MM.1S (cell line): ENCODE results near the gene THOC2.
"Not testable (repeated sequence)": the region's sequence is repeated elsewhere in the genome, so short reads cannot be mapped to it uniquely, and the experiment has no call there.

Experiments used
- DNase-seq: peaks from one replicate; pipeline ENCODE4 v3.0.0-alpha.2; 2015
- H2AFZ ChIP-seq: fragments of 300-600 bp; sonication (generic); 2 replicates; pipeline ENCODE4 v1.6.0; 2016; ENCODE audit warnings: antibody characterized with exemption, low read length
- H3F3A ChIP-seq: fragments of 300-600 bp; sonication (generic); 2 replicates; pipeline ENCODE4 v1.6.1; 2016; ENCODE audit warnings: mild to moderate bottlenecking, antibody characterized with exemption, low read length, moderate library complexity, mixed read lengths; ENCODE audit not compliant: insufficient read depth
- H3K27ac ChIP-seq: fragments of 300-600 bp; sonication (generic); 2 replicates; pipeline ENCODE4 v1.5.1; 2016; ENCODE audit warnings: mild to moderate bottlenecking, low read length
- H3K27me3 ChIP-seq: fragments of 300-600 bp; sonication (generic); replicated peaks from 2 replicates; pipeline ENCODE4 v1.6.0; 2016; ENCODE audit warnings: low read length; ENCODE audit not compliant: insufficient read depth
- H3K36me3 ChIP-seq: fragments of 300-600 bp; sonication (generic); replicated peaks from 2 replicates; pipeline ENCODE4 v1.6.1; 2016; ENCODE audit warnings: mild to moderate bottlenecking, low read length, mixed read lengths; ENCODE audit not compliant: insufficient read depth
- H3K4me1 ChIP-seq: fragments of 300-600 bp; sonication (generic); 2 replicates; pipeline ENCODE4 v1.6.1; 2016; ENCODE audit warnings: low read length, mixed read lengths
- H3K4me2 ChIP-seq: fragments of 300-600 bp; sonication (generic); 2 replicates; pipeline ENCODE4 v1.6.0; 2016; ENCODE audit warnings: low read depth, low read length
- H3K4me3 ChIP-seq: fragments of 300-600 bp; sonication (generic); 2 replicates; pipeline ENCODE4 v1.5.1; 2016; ENCODE audit warnings: low read length, mixed read lengths
- H3K79me2 ChIP-seq: fragments of 300-600 bp; sonication (generic); 2 replicates; pipeline ENCODE4 v1.6.1; 2016; ENCODE audit warnings: mixed run types, low read length, mixed read lengths
- H3K9ac ChIP-seq: fragments of 300-600 bp; sonication (generic); 2 replicates; pipeline ENCODE4 v1.6.1; 2016; ENCODE audit warnings: low read length, mixed read lengths
- H3K9me2 ChIP-seq: fragments of 300-600 bp; sonication (generic); replicated peaks from 2 replicates; pipeline ENCODE4 v1.6.1; 2016; ENCODE audit warnings: mild to moderate bottlenecking, low read length, mixed read lengths; ENCODE audit not compliant: insufficient read depth
- H3K9me3 ChIP-seq: fragments of 300-600 bp; sonication (generic); replicated peaks from 2 replicates; pipeline ENCODE4 v1.6.1; 2016; ENCODE audit warnings: mild to moderate bottlenecking, low read length, mixed read lengths; ENCODE audit not compliant: insufficient read depth
- H4K20me1 ChIP-seq: fragments of 300-600 bp; sonication (generic); 2 replicates; pipeline ENCODE4 v1.6.1; 2016; ENCODE audit warnings: mild to moderate bottlenecking, low read length, moderate library complexity, mixed read lengths; ENCODE audit not compliant: insufficient read depth
- EZH2 ChIP-seq: fragments of 300-600 bp; sonication (generic); optimal IDR thresholded peaks from 2 replicates; pipeline ENCODE3; 2017; ENCODE audit warnings: low read depth, mild to moderate bottlenecking, antibody characterized with exemption, low read length, mixed read lengths
- EZH2phosphoT487 ChIP-seq: fragments of 300-600 bp; sonication (generic); IDR thresholded peaks from 2 replicates; pipeline ENCODE4 v1.6.1; 2018; ENCODE audit warnings: antibody characterized with exemption, low read length
- TF ChIP-seq, protein P1 (sequence below): fragments of 300-600 bp; sonication (generic); IDR thresholded peaks from 2 replicates; pipeline ENCODE4 v1.5.1; 2016; ENCODE audit warnings: antibody characterized with exemption, low read length, mixed read lengths

THOC2 gene

DNA sequence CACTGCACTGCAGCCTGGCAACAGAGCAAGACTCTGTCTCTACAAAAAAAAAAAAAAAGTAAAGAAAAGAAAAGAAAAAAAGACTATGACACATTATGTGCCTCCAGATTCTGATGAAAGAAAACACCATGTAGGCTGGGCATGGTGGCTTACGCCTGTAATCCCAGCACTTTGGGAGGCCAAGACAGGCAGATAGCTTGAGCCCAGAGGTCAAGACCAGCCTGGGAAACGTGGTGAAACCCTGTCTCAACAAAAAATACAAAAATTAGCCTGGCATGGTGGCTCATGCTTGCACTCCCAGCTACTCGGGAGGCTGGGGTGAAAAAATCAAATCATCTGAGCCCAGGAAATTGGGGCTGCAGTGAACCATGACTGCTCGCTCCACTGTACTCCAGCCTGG is 19.4 kb downstream of the THOC2 start:
- Histone ChIP-seq H4K20me1 (peaks cover 6% of the 10 kb centered on the region; the same call in 1 of the 2 replicates), H2AFZ (no peak overlapping the region), H3K27me3 (no peaks in the 10 kb centered on the region), H3K9ac (no peak overlapping the region), H3K9me2 (no peaks in the 10 kb centered on the region), H3K4me2 (no peak overlapping the region), H3K4me1 (no peaks in the 10 kb centered on the region), H3K79me2 (peaks cover 77% of the 10 kb centered on the region), H3K9me3 (no peaks in the 10 kb centered on the region), H3F3A (no peaks in the 10 kb centered on the region), H3K27ac (no peak overlapping the region), H3K36me3 (no peaks in the 10 kb centered on the region), H3K4me3 (no peak overlapping the region)
- TF ChIP-seq EZH2 (no peak), EZH2phosphoT487 (no peak)
- TF ChIP-seq, protein P1, sequence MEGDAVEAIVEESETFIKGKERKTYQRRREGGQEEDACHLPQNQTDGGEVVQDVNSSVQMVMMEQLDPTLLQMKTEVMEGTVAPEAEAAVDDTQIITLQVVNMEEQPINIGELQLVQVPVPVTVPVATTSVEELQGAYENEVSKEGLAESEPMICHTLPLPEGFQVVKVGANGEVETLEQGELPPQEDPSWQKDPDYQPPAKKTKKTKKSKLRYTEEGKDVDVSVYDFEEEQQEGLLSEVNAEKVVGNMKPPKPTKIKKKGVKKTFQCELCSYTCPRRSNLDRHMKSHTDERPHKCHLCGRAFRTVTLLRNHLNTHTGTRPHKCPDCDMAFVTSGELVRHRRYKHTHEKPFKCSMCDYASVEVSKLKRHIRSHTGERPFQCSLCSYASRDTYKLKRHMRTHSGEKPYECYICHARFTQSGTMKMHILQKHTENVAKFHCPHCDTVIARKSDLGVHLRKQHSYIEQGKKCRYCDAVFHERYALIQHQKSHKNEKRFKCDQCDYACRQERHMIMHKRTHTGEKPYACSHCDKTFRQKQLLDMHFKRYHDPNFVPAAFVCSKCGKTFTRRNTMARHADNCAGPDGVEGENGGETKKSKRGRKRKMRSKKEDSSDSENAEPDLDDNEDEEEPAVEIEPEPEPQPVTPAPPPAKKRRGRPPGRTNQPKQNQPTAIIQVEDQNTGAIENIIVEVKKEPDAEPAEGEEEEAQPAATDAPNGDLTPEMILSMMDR: no peak
- no peak for DNase-seq

- H3K4me3 ChIP-seq, H3K36me3 ChIP-seq, H3K9ac ChIP-seq, H3K9me2 ChIP-seq, H3K4me1 ChIP-seq, DNase-seq, H3K27me3 ChIP-seq, H3K4me2 ChIP-seq, H3F3A ChIP-seq, H3K9me3 ChIP-seq, H4K20me1 ChIP-seq, H3K27ac ChIP-seq, H2AFZ ChIP-seq: not testable (repeated sequence)
- H3K79me2 ChIP-seq: peaks cover 76% of the 10 kb centered on the region
These were observed 21.7 kb downstream of the THOC2 start for GRCh38 chrX:123711201-123711600.

DNA sequence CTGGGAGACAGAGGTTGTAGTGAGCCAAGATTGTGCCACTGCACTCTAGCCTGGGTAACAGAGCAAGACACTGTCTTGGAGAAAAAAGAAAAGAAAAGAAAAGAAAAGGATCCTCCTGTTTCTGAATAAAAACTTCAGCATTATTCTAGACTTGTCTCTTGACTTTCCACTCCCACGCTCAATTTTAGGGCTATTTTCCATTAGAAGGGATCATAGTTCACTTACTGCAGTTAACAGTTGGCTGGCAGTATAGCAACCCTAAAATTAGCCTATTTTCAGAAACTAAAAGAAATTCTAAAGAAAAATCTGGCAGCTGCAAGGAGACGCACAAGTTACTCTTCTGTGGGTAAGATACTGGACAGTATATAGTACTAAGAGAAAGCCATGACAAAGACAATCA is 28.1 kb downstream of the THOC2 start:
- no peaks in the 10 kb centered on the region for H4K20me1 ChIP-seq
- no peaks in the 10 kb centered on the region for H3K36me3 ChIP-seq
- no peak overlapping the region for H3K4me3 ChIP-seq
- H3K4me1 ChIP-seq: peaks cover 7% of the 10 kb centered on the region; the same call in 1 of the 2 replicates
- H3K9me3 ChIP-seq: no peaks in the 10 kb centered on the region
- peak overlapping the region; percentile 44; the same call in 1 of the 2 replicates for H3K4me2 ChIP-seq
- H3F3A ChIP-seq: peaks cover 6% of the 10 kb centered on the region; the same call in 1 of the 2 replicates
- H3K9ac ChIP-seq: no peak overlapping the region
- no peaks in the 10 kb centered on the region for H3K27me3 ChIP-seq
- peaks cover 36% of the 10 kb centered on the region for H3K79me2 ChIP-seq
- peak overlapping the region; percentile 43; the same call in 1 of the 2 replicates for H3K27ac ChIP-seq
- no peaks in the 10 kb centered on the region for H3K9me2 ChIP-seq
- no peak for TF ChIP-seq EZH2phosphoT487
- TF ChIP-seq EZH2: no peak
- DNase-seq: no peak
- H2AFZ ChIP-seq: no peak overlapping the region

GRCh38 chrX:123698979-123699520 is 33.8 kb downstream of the THOC2 start:
- Histone ChIP-seq H3K4me1 (no peaks in the 10 kb centered on the region), H3K9me2 (no peaks in the 10 kb centered on the region), H3K27me3 (no peaks in the 10 kb centered on the region), H3K36me3 (no peaks in the 10 kb centered on the region), H3K79me2 (peaks cover 12% of the 10 kb centered on the region), H3K9ac (no peak overlapping the region), H3F3A (peaks cover 3% of the 10 kb centered on the region; the same call in 1 of the 2 replicates), H3K4me3 (no peak overlapping the region), H4K20me1 (no peaks in the 10 kb centered on the region), H2AFZ (no peak overlapping the region), H3K27ac (no peak overlapping the region), H3K9me3 (no peaks in the 10 kb centered on the region), H3K4me2 (no peak overlapping the region)
- TF ChIP-seq EZH2: no peak
- TF ChIP-seq, protein P1: no peak
- no peak for DNase-seq
